Colonic mucosa (tissue), 4 donors: ENCODE measurements around the gene EML6. TPM values are rescaled to one million over a fixed set of nuclear protein-coding genes. Genes with fewer than 3 reads are reported as not detected.

Experiments used
- DNase-seq: peaks from one replicate; pipeline ENCODE4 v3.0.0-alpha.2; 2020
- H3K27ac ChIP-seq: fragments of 200-600 bp; one replicate; pipeline ENCODE4 v1.8.0; 2021
- H3K27me3 ChIP-seq: fragments of 200-600 bp; one replicate; pipeline ENCODE4 v1.8.0; 2021
- H3K36me3 ChIP-seq: fragments of 200-600 bp; one replicate; pipeline ENCODE4 v1.8.0; 2021
- H3K4me1 ChIP-seq: fragments of 200-600 bp; one replicate; pipeline ENCODE4 v1.8.0; 2021; ENCODE audit warnings: mild to moderate bottlenecking
- H3K4me3 ChIP-seq: fragments of 200-600 bp; one replicate; pipeline ENCODE4 v1.8.0; 2021
- H3K9ac ChIP-seq, 2 donors: one replicate each; pipeline ENCODE4 v1.7.0; 2013; ENCODE audit warnings: control low read depth in 2 of 2, low read depth in 2 of 2, low read length in 2 of 2
- H3K9me3 ChIP-seq: fragments of 200-600 bp; one replicate; pipeline ENCODE4 v1.8.0; 2021
- CTCF ChIP-seq: fragments of 200-600 bp; IDR thresholded peaks from one replicate; pipeline ENCODE4 v1.8.0; 2022; ENCODE audit warnings: antibody characterized with exemption, mild to moderate bottlenecking
- intact Hi-C: fragments of 100-400 bp; cut with DNase I; formaldehyde crosslinking; loops from one replicate; pipeline ENCODE4 v1.14.1; 2022
- total RNA-seq, 2 donors: library from RNA; stranded (reverse); fragmentation: NEBNext Ultra II Directional in 1 of 2; extraction: Animal tissue kit (Norgen Biotek cat#: 25700) in 1 of 2; gene quantifications; one replicate each; pipeline ENCODE4 v1.2.1, GENCODE V29; 2021
- donor health status: healthy.
- donor health status: DM: no; HTN: no; CAD: no.
- donor health status: DM: no; HTN: no; CAD: no.

EML6 gene
- total RNA-seq, 2 donors from 2014 or later = 2.1 to 2.5 TPM

GRCh38 chr2:54885891-54886290 lies 162.4 kb downstream of the EML6 start:
- H3K27ac ChIP-seq = no peak overlapping the region
- no peaks in the 10 kb centered on the region for H3K27me3 ChIP-seq
- TF ChIP-seq CTCF = no peak
- DNase-seq = no peak
- no peaks in the 10 kb centered on the region for H3K9me3 ChIP-seq
- H3K4me3 ChIP-seq = no peak overlapping the region
- H3K36me3 ChIP-seq = no peaks in the 10 kb centered on the region
- no peaks in the 10 kb centered on the region for H3K4me1 ChIP-seq
- intact Hi-C loops = no loop called here
- no peak overlapping the region for H3K9ac ChIP-seq

GRCh38 chr2:54887850-54888545 lies 164.5 kb downstream of the EML6 start:
- TF ChIP-seq CTCF = no peak
- Histone ChIP-seq H3K4me1 (no peaks in the 10 kb centered on the region), H3K9ac (no peak overlapping the region), H3K27me3 (no peaks in the 10 kb centered on the region), H3K4me3 (no peak overlapping the region), H3K27ac (no peak overlapping the region), H3K36me3 (no peaks in the 10 kb centered on the region), H3K9me3 (no peaks in the 10 kb centered on the region)
- no peak for DNase-seq
- intact Hi-C loops = no loop called here

DNA sequence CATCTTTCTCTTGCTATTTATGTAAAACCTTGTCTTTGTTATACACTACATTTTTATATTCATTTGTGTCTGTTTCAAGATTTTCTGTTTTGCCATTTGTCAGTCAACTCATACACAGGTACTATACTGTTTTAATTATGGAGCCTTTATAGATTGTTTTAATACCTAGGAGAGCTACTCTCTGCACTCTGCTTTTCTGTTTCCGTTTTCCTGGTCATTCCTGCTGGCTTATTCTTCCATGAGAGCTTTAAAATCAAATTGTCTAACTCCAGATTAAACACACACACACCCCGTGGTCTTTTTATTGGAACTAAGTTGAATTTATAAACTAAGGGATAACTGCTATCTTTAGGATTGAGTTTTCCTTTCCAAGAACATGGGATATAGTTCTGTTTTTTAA lies 165.6 kb downstream of the EML6 start:
- H3K4me3 ChIP-seq = no peak overlapping the region
- H3K9ac ChIP-seq = no peak overlapping the region
- no peaks in the 10 kb centered on the region for H3K4me1 ChIP-seq
- H3K27me3 ChIP-seq = no peaks in the 10 kb centered on the region
- H3K9me3 ChIP-seq = no peaks in the 10 kb centered on the region
- no peak overlapping the region for H3K27ac ChIP-seq
- no peak for TF ChIP-seq CTCF
- no peaks in the 10 kb centered on the region for H3K36me3 ChIP-seq
- no peak for DNase-seq
- intact Hi-C loops = no loop called here

DNA sequence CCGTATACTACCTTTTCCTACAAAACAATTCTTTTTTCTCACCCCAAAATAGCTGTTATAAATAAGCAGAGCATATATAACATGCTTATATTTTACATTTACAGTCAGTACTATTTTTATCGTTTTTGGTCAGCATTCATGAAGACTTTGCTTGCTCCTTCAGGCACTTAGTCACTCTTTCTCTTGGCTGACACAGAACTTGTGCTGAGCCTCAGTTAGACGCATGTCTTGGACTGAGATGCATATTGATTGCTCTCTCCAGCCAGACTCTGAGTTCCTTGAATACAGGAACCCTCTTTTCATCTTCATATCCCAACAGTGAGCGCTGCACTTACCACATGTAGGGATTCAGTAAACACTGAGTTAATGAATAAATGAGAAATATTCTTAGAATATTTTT lies 168.4 kb downstream of the EML6 start:
- no peaks in the 10 kb centered on the region for H3K9me3 ChIP-seq
- H3K27me3 ChIP-seq = no peaks in the 10 kb centered on the region
- no peaks in the 10 kb centered on the region for H3K4me1 ChIP-seq
- H3K36me3 ChIP-seq = no peaks in the 10 kb centered on the region
- no peak overlapping the region for H3K9ac ChIP-seq
- no peak overlapping the region for H3K27ac ChIP-seq
- no peak for DNase-seq
- no peak for TF ChIP-seq CTCF
- no peak overlapping the region for H3K4me3 ChIP-seq
- intact Hi-C loops = no loop called here

DNA sequence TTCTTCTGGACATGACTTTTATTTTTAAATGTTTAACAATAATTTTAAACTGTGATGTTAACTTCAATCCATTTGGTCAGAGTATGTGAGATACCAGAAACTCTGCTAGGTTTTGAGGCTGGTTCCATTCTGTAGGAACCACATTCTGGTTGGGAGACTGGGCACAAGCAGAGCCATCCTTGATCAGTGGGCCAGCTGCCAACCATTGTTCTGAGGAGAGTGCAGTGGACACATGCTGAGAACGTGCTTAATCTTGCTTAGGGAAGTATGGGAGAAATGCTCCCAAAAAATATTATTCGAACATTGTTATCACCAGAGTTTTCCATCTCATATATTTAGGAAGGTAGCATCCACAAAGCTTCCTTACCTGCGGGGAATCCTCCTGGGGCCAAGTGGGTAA lies 171.0 kb downstream of the EML6 start:
- no peaks in the 10 kb centered on the region for H3K4me1 ChIP-seq
- no peak for DNase-seq
- H3K36me3 ChIP-seq = no peaks in the 10 kb centered on the region
- intact Hi-C loops = no loop called here
- no peak for TF ChIP-seq CTCF
- no peaks in the 10 kb centered on the region for H3K9me3 ChIP-seq
- H3K9ac ChIP-seq = no peak overlapping the region
- H3K27ac ChIP-seq = no peak overlapping the region
- no peak overlapping the region for H3K4me3 ChIP-seq
- H3K27me3 ChIP-seq = no peaks in the 10 kb centered on the region
